ENCODE measurements around the gene FBXL3.
A peak's percentile ranks its signal among the peaks of the same experiment; 100 is the strongest.

Gene FBXL3, protein sequence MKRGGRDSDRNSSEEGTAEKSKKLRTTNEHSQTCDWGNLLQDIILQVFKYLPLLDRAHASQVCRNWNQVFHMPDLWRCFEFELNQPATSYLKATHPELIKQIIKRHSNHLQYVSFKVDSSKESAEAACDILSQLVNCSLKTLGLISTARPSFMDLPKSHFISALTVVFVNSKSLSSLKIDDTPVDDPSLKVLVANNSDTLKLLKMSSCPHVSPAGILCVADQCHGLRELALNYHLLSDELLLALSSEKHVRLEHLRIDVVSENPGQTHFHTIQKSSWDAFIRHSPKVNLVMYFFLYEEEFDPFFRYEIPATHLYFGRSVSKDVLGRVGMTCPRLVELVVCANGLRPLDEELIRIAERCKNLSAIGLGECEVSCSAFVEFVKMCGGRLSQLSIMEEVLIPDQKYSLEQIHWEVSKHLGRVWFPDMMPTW

DNA sequence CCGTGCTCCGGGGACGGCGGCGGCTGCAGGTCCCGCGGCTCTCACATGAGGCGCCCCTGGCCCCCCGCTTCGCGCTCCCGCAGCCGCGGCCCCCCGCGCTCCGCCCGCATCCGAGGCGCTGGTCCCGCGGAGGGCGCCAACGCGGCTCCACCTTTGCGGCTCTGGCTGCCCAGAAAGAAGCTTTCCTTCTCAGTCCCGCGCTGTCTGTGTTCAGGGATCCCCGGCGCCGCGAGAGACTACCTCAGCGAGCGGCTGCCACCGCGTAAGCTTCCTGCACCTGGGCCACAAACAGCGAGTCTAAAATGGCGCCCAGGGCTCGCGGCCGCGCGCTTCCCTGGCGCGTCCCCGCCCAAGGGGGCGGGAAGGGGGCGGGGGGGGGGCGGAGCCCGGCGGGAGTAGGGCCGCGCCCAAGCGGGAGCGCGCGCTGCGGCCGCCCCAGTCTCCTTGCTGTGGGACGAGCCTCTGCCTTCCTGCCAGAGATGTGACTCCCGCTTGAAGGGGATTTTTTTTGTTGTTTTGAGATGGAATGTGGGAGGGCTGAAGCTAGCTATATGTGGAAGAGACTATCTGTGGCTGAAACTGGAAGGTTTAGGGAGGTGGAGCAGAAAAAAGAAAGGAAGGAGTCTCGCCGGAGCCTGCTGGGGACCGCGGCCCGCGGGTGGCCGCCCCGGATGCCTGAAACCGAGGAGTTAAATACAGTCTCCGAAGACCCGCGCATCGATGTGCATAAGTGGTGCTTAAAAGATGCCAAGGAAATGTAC lies at the start of gene FBXL3:
Gene FBXL3, minus strand, starts transcription at position 299 of the 761 bp plus-strand sequence. CDS start 5,299 bp downstream, outside the sequence.
- DNase-seq (ENCODE audit: low spot score), result peak; percentile 97

DNA sequence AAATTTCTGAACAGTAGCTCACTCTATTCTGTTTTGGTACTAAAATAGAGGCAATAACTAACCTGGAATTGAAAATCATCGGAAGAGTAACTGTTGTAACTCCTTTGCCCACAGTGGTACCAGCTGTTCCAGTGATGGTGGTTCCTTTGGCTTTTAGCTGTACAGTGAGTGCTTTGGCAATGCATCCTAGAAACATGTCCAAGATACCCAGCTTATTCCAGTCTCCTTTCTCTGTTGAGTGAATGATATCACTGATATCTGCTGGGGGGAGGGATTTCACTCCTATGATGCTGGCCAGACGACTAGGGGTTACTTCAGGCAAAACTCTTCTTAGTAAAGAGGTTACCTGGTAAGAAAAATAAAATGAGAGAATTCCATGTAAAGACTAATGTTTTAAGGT lies 40.6 kb upstream of the FBXL3 start:
- no peak for DNase-seq (ENCODE audit: low spot score)

DNA sequence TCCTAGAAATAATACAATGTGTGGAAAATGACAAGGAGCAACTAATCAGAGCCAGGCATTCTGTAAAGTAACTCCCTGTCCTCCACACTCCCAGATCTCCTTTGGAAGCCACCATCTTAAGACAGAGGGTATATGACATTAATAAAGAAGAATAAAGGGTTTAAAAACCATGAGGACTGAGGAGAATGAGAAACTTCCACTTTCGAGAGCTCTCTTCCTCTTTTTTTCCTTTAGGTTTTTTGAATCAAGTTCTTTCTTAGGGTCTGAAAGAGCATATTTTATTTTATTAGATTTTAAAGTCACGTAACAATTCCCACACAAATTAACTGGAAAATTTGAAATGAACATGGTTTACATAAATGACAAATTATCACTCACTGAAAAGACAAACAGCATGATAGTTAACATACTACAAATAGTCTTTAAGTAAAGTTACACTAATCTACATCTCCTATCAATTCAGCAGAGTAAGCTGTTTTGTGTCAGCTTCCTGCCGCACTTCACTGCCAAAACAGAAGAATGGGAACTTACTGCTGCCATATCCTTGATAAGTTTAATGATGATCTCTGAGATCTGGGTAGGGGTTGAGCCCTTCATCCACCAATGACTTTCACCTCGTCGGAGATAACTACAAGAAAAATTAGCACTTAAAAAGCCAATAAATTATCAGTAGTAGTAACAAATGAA lies 38.6 kb upstream of the FBXL3 start:
- no peak for DNase-seq (ENCODE audit: low spot score)

DNA sequence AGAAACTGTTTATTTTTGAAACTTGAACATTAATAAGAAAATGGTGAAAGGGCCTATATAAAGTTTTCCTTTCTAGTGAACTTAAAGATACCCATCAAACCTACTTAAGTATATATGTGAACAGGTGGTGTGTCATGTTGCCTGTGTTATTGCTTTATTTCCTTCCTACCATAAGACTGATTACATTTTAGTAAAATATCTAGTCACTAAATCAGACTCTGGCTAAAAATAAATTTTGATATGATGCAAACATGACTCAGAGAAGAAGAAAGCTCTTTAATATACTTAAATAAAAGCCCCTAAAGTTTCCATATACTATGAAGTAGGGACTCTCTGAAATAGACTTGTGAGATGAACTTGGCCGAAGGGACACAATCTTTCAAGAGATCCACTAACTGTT lies 35.1 kb upstream of the FBXL3 start:
- no peak for DNase-seq (ENCODE audit: low spot score)

DNA sequence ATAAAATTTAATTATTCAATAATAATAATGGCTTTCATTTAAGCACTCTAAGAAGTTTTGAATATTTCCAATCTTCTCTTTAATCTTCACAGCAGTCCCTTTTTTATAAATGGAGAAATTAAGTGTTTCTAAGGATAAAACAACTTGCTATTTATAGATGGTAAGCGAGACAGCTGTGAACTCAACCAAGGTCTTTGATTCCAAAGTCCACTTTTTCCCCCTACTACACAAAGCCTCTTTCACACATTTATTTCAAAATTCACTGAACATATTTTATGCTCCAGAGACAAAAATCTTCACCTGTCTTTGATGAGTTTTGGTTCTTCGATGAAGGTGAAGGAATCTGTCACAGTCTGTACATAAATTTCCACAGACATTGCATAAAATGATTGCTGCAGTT lies 34.4 kb upstream of the FBXL3 start:
- no peak for DNase-seq (ENCODE audit: low spot score)

DNA sequence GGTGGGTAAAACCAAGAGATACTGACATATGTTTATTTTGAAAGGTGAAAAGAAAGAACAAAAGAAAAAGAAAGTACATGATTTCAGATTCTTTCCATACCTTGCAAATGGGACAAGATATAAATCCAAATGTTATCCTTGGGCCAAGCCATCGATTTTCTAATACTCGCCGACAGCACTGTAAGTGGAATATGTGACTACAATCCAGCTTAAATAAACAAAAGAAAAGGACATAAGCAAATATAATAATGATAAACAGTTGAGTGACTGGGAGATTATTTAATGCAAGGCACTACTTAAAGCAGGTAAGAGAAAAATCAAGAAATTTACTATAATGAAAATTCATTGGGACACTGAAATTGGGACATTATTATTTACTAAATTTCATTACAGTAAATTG lies 29.9 kb upstream of the FBXL3 start:
- DNase-seq (ENCODE audit: low spot score), result no peak

DNA sequence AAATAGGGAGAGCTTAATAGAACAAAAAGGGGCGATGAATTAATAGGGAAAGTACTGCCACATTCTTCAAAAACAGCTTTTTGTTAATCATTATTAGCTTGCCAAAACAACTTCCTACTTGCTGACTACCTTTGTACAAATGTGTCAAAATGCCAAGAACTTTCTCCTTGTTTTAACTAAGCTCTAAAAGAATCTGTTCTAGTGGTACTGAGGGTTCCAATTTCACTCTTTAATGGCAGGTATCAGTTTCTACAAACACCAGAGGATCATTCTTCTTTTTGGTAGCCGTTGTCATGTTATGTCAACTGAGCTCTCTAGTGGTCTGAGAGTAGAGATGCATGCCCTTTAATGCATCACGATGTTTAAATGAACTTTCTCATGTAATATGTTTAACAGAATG lies 29.4 kb upstream of the FBXL3 start:
- DNase-seq (ENCODE audit: low spot score), result no peak

DNA sequence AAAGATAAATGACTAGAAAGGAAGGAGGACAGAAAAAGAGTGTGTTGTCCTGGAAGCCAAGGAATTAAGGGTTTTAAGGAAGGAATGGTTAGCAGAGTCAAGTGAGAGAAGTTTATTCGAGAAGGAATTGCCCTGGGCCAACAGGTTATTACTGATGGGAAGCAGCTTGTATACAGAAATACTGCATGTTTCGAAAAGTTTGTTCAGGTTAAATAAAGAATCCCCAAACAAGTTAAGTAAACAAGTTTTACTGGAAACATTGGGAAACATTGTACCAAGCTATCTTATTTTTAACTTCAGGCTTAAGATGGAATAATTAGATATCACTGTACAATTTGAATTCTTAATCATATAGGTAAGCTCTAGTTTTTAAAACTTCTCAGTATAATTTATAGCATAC lies 28.2 kb upstream of the FBXL3 start:
- DNase-seq (ENCODE audit: low spot score), result no peak

DNA sequence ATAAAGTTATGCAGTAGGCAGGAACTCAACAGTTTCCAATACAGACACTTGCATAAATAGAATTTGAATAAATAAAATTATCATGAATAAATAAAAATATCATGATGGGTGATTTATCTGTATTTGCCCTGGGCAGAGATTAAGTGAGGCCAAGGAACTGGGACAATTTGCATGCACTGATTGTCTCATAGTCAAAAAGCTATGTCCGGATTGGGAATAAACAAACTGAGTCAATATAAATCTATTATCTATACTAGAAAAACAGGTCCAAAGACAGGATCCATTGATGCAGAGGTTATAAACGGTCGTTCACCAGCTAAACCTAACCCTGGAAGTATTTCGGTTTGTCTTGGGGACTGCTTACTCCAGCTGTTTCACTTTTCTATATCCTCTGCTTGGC lies 26.2 kb upstream of the FBXL3 start:
- no peak for DNase-seq (ENCODE audit: low spot score)

DNA sequence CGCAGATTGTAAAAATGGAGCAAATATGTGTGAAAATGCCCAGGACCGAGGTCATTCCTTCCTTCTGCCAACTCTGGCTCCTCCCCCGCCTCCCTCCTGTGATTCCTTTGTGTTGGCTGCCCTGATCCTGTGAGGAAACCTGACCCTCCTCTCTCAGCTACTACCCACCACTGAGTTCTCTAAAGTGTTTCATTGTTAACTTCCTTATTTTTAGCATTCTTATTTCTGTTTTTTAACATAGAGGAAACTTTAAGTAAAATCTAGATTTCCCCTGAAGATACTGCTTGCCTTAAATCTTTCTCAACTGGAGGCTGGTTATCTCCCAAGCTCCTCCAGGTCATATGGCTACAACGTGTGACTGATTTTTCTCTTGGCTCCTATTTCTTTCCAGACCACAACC lies 21.7 kb upstream of the FBXL3 start:
- no peak for DNase-seq (ENCODE audit: low spot score)

DNA sequence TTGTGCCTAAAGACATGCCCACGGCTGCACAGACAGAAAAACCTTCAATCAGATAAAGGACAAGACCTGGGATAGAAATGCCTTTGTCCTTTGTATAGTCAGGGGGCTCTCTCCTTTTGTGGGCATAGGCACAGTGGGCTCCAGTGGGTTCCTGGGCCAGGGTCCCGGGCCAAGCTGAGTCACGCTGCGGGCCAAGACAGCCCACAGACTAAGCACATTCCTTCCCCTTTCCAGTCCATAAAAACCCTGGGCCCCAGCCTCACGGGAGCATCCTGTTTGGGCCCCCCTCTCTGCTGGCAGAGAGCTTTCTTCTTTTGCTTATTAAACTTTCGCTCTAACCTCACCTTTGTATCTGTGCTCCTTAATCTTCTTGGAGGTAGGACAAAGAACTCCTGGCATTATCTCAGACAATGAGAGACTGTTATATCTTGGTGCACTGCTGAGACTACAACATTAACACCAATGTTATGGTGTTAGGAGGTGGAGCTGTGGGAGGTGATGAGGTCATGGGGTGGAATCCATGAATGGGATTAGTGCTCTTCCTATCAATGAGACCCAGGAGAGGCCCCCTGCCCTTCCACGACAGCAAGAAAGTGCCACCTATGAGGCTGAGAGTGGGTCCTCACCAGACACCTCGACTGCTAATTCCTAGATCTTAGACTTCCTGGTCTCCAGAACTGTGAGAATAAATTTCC lies 20.8 kb upstream of the FBXL3 start:
- no peak for DNase-seq (ENCODE audit: low spot score)

DNA sequence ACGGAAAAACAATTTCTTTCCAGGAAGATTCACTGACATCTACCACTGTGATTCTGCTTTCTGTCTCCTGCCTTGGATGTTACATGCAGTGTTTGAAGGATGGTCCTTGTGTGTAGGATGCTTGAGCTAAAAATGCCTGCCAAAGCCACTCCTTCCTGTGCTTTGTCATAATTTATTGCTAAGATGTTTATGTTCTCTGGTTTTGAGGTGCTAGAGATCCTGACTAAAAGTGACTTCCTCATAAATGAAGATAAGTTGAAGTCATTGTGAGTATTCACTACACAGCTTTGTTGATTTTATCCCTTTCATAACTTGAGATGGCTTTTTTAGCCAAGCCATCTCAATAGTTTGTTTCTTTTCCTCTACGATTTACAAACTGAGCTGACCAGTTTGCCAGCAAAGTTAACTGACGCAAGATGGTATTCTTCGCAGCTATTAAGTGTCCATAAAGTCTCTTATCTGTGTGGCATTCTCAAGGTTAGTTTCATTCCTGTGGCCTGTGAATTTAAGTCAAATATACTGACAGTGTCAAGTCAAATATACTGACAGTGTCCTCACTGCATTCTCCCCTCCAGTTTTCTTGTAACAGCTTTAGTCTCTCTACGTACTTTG lies 15.7 kb upstream of the FBXL3 start:
- DNase-seq (ENCODE audit: low spot score), result no peak

DNA sequence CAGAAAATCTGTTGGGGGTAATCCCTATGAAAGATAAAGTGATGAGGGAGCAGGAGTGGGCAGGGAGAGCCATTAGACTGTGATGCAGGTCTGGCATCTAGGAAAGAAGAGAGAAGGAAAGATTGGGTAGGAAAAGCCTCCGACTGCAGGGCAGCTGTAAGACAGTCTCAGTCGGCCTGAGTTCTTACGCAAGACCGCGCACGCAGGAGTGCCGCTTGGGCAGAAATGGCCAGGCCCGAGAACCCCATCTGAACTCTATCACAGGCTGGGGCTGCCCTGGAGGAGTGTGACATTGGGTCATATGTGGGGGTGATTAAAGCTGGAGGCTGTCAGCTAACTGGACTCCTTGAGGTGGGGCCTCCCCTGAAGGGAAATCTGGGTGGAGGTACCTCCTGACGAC lies 13.9 kb upstream of the FBXL3 start:
- peak; percentile 41 for DNase-seq (ENCODE audit: low spot score)

DNA sequence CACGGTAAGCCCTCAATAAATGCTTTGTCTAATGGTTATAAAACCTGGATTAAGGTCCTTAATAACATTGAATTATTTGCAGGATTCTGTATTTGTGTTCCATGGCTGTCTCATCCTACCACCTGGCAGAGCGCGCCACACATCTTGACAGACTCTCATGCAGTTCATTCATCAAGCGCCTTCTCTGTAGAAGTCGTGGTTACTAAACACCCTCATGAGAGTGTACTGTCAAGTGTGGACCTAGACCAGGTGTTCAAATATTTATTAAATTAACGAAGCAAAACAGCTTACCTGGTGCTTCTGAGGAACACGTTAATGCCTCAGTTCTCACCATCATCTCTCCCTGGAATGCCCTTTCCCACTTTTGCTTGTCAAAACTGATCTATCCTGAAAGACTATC lies 13.1 kb upstream of the FBXL3 start:
- no peak for DNase-seq (ENCODE audit: low spot score)

DNA sequence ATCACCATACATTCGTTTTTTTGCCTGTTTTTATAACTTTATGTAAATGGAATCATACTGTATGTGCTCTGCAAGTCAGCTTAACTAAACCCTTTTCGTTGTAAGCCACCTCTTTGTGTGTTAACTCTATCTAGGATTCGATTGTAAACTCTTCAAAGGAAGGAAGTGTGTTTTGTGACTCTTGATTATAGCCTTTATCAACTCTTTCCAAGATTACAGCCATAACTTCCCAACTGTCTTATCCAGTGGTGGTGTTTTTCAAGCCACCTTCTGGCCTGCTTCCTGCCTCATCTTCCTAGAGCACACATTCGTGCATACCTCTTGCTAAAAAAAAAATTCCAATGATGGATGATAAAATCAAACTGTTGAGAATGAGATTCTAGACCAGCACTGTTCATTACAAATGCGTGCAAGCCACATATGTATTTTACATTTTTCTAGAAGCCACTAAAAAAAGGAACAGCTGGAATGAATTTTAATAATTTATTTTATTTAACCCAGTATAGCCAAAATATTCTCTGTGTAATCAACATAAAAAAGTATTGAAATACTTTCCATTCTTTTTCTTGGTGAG lies 12.0 kb upstream of the FBXL3 start:
- DNase-seq (ENCODE audit: low spot score), result no peak

DNA sequence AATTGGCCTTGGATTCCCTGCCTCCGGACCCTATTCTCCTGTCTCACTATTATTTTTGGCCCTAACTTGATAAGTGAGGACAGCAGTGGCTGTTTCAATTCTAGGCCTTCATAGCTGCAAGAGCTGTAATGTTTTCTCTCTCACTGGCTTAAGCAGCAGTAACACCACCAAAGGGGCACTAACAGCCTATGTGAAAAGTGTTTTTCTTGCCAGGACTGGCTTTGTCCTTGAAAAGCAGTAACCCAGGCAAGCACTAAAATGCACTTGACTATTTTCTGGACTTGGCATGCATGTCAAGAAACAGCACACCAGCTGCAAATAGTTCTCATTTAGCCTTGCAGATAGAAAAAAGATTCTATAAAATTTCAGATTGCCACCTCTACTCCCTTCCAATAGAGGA lies 9.3 kb upstream of the FBXL3 start:
- no peak for DNase-seq (ENCODE audit: low spot score)

DNA sequence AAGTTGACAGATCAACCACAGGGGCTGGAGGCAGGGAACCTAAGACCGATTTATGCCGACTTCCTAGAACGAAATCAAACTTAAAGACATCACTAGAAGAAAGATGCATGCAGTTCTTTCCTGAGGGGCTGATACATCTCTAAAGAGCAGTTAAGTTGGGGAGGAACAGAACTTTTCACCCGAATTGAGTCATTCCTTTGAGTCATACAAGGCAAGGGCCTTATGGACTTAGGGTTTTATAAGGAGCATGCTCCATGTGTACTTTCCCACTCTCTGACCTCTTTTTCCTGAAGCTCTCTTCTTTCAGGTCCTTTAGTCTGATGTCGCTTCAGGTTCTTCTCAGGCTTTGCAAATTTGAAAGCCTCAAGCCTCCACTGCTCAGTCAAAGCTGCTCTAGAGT lies 7.9 kb upstream of the FBXL3 start:
- DNase-seq (ENCODE audit: low spot score), result no peak

DNA sequence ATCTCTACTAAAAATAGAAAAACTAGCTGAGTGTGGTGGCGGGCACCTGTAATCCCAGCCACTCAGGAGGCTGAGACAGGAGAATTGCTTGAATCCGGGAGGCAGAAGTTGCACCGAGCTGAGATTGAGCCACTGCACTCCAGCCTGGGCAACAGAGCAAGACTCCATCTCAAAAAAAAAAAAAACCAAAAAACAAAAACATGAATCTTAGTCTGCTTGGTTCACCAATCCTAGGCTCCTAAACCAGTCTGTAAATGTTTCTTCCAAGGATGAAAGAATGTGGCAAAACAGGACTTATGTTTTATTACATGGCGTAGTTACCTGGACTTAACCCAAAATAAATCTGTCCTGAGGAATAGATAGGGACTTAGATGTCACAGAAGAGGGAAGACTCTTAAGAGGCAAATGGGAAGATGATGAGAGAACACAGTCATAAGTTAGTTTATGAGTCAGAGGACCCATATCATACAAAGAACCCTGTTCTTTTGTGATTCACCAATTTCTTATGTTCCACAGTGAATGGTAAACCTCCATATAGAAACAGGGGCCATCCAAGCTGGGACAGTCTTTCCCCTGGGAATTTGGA lies 6.9 kb upstream of the FBXL3 start:
- DNase-seq (ENCODE audit: low spot score), result no peak

DNA sequence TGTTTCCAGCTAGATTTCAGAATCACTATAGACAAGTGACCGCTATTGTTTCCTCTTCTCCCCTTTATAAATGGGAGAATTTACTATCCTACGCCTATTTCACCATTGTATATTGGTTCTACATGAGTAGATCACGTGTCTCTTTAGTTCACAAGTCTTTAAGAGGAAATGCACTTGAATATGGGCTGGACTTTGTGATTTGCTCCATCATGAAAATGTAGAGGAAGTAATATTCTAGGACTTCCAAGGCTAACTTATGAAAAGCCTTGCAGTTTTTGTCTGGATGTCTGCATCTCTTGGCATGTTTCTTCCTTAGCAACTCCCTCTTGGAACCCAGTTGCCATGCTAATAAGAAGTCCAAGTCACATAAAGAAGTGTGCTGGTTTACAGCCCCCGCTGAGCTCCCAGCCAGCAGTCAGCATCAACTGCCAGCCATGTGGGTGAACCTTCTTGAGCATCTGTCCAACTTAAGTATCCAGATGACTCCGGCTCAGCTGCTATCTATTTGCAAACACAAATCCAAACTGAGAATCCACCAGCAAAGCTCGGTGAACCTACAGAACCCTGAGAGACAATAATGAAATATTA lies 4.8 kb upstream of the FBXL3 start:
- DNase-seq (ENCODE audit: low spot score), result no peak

DNA sequence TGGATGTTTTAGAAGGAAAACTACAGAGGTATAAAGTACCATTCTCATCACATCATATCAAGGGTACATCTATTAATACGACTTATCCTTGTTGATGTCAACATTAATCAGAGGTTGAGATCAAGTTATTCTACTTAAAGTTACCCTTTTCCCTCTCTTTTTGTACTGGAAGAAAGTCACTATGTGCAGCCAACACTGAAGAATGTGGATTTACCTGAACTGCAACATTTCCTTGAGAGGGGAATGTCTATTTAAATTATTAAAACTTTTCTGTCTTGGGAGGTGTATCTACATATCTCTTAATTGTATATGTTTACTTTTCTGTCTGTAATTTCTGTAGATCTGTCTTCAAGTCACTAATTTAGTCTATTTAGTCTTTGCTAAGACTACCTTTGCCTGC lies 2.5 kb upstream of the FBXL3 start:
- DNase-seq (ENCODE audit: low spot score), result no peak

DNA sequence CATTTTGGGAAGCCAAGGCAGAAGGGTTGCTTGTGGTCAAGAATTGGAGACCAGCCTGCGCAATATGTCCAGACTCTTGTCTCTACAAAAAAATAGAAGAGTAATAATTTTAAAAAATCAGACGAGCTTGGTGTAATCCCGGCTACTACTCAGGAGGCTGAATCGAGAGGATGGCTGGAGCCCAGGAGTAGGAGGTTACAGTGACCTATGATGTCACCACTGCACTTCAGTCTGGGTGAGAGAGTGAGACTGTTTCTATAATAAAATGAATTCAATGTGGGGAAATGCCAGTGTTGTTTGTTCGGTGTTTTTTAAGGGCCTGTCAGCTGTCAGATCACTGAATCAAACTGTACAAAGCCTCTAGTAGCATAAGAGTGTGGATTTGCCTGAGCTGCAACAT lies 1.2 kb upstream of the FBXL3 start:
- no peak for DNase-seq (ENCODE audit: low spot score)
